ENCODE measurements around the gene GUCY2C.
"Not testable (repeated sequence)": the region's sequence is repeated elsewhere in the genome, so short reads cannot be mapped to it uniquely, and the experiment has no call there.

GUCY2C gene

DNA sequence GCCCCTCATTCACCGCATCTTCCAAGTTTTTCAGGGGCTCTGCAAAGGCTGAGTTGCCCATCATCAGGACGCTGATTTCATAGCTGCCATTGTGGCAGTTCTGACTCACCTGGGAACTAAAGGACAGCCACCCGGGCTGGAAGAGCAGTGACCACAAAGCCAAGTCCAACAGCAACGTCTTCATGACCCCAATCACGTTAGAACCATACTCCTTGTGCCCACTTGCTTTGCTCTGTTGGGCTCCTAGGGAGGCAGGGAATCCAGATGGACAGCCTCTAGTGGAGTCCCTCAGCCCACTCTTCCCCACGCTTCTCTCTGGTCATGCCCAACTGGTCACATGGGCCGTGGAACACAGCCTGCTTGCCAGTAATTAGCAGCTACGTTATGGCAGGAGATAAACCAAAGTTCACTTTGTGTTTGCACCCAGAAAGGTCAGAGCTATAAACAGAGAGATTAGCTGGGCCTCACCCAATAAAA lies at the start of gene GUCY2C:
Gene GUCY2C (minus strand): TSS at position 335 of the 477 bp plus-strand sequence. CDS start 151 bp downstream, at position 184.
- DNase-seq (ENCODE audit: low read depth in 2 of 2) = no peak

DNA sequence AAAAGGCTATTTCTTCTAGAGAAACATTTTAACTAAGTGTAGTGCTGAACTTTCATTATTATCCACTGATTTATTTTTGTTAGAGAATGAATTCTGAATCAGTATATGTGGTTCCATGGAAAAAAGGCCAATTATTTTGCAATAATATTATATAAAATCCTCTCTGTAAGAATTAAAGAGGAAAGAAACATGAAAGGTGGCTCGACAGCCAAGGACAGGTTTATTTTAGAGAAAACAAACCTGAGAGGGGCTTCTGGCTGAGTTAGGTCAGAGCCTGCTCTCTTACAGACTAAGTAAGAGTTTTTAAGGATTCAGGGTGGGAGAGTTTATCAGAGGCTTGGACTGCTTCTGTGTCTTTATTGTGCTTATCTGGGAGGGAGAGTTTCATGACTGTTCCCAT lies 46.7 kb upstream of the GUCY2C start:
- no peak for DNase-seq (ENCODE audit: low read depth in 2 of 2)

DNA sequence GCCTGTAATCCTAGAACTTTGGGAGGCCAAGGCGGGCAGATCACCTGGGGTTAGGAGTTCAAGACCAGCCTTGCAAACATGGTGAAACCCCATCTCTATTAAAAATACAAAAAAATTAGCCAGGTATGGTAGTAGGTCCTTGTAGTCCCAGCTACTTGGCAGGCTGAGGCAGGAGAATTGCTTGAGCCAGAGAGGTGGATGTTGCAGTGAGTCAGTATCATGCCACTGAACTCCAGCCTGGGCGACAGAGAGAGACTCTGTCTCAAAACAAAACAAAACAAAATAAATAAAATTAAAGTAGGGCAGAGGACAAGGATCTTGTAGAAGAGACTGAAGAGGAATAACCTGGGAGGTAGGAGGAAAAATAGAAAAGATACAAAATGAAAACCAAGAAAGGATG lies 45.5 kb upstream of the GUCY2C start:
- no peak for DNase-seq (ENCODE audit: low read depth in 2 of 2)

DNA sequence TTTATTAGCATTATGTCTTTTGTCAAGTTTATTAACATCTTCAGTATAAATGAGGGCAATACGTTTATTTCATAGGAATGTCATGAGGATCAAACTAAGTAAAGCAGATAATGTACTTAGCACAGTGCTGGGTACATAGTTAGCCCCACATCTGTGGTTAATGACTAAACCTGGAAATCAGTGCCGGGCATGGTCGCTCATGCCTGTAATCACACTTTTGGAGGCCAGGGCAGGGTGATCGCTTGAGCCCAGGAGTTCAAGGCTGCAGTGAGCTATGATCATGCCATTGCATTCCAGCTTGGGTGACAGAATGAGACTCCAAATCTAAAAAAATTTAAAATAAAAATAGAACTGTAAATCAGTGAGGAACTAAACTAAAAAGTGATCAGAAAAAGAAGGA lies 44.8 kb upstream of the GUCY2C start:
- DNase-seq (ENCODE audit: low read depth in 2 of 2) = no peak

DNA sequence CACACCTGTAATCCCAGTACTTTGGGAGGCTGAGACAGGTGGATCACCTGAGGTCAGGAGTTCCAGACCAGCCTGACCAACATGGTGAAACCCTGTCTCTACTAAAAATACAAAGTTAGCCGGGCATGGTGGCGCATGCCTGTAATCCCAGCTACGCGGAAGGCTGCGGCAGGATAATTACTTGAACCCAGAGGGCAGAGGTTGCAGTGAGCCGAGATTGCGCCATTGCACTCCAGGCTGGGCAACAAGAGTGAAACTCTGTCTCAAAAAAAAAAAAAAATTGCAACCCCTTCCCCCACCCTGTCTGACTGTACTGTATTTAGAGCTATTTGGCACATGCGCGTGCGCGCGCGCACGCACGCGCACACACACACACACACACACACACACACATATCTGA lies 40.0 kb upstream of the GUCY2C start:
- DNase-seq (ENCODE audit: low read depth in 2 of 2) = not testable (repeated sequence)

DNA sequence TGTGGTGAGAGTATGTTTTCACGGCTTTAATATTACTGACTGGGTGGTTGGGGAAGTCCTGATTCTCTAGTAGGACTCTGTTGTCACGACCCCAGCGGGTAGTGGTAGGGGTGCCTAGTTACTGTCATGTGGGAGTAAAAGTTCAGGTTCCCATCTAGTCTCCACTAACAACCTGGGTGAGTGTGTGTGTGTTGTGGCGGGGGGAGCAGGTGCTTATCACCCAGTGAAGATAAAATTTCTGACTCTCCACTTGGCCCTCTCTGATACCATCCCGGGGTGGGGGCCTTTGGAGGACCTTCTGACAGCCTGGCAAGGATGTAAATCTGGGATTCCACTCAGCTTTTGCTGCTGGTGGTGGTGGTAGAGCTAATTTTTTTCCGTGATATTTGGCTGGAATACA lies 35.4 kb upstream of the GUCY2C start:
- no peak for DNase-seq (ENCODE audit: low read depth in 2 of 2)

DNA sequence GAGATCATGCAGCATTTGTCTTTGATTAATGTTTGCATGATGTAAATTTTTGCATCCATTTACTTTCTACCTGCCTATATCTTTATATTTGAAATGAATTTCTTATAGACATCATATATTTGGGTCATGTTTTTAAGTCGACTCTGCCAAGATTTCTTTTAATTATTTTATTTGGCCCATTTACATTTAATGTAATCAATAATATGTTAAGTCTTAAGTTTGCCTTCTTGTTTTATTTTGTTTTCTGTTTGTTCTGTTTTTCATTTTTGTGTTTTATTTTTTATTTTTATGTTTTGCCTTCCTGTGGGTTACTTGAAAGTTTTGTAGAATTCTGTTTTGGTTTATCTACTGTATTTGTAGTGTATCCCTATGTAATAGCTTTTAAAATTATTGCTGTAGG lies 33.2 kb upstream of the GUCY2C start:
- DNase-seq (ENCODE audit: low read depth in 2 of 2) = no peak

DNA sequence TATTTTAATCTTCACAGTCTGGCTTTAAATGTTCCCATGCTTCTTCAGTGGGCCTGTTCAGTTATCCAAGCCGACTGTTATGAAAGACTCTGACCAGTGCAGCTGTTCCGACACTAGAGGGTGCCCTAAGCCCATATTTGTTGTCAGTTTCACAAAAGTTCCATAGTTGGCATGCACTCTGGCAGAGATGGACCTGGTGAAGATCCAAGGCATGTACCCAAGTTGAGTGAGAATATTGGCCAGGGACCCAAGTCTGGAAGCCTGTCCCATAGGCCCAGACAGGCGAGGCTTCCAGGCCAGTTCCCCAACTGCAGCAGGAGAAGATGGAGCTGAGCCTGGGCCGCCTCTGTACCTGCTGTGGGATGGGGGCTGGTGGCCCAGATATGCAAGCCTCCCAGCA lies 27.4 kb upstream of the GUCY2C start:
- DNase-seq (ENCODE audit: low read depth in 2 of 2) = peak; percentile 14 to 48

DNA sequence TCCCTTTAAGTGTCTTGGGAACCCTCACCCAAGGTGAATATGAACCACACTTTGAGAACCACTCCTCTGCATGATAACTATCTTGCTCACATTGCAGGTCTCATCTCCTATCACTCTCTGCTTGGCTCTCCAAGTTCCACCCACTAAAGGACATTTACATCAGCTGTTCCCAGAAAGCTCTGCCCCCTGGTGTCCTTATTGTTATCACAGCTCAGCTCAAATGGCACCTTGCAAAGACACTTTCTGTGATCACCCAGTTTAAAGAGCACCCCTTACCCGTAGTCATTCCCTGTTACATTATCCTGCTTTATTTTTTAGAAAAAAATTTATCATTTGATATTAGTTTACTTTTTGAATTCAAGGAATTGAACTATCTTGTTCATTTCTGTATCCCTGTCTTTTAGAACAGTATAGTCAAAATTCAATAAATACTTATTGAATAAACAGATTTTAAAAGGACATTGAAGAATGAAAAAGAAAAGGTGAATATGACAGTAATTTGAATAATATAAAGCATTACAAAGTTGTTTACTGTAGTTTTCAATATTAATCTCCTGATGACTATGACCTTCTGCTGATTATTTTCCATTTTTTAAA lies 20.5 kb upstream of the GUCY2C start:
- peak in 1 of 2 donors; percentile 33 for DNase-seq (ENCODE audit: low read depth in 2 of 2)

DNA sequence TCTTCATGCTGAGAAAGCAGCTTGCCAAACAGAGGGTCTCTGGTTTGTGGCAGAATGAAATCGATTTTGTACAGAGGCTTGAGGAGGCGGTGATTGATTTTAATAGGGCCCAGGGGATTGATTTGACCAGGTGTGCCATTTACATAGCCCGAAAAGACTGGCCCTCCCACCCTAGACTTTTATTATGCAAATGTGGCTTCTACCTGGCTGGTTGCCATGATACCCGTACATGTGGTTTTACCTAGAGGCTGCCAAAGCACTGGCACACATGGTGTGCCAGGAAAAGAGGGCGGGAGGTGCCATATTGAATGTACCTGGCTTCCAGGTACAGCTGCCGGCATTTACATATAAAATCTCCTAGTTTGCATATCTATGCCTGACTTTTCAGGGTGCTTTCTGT lies 18.0 kb upstream of the GUCY2C start:
- no peak for DNase-seq (ENCODE audit: low read depth in 2 of 2)

DNA sequence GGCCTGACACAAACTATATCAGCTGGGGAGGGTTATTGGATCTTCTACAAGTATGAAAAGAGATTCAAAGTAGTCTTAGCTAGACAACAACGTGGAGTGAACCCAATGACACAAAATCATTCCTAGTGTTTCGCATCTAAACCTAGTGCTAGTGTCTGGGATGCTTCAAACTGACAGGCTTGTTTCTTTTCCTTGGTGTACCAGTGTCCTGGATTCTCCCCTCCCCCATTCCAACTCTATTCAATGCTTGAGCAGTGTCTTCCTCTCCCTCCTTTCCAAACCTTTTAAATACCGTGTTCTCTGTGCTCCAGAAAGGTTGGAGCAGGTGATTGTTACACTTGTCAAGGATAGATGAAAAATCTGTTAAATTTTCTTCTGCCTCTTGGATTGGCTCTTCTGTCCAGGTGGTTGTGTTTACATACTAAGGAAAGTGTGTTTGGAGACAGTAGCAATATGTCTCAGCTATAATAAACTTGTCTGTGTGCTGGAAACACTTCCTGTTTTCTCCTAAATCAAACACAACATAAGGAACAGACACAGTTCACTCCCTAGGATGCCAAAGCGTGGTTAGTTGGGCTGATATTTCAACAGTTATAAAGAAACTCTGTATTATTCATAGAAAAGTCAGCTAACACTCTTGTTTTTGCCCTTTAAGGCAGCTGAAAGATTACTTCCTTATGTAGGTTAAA lies 14.4 kb upstream of the GUCY2C start:
- DNase-seq (ENCODE audit: low read depth in 2 of 2) = no peak

DNA sequence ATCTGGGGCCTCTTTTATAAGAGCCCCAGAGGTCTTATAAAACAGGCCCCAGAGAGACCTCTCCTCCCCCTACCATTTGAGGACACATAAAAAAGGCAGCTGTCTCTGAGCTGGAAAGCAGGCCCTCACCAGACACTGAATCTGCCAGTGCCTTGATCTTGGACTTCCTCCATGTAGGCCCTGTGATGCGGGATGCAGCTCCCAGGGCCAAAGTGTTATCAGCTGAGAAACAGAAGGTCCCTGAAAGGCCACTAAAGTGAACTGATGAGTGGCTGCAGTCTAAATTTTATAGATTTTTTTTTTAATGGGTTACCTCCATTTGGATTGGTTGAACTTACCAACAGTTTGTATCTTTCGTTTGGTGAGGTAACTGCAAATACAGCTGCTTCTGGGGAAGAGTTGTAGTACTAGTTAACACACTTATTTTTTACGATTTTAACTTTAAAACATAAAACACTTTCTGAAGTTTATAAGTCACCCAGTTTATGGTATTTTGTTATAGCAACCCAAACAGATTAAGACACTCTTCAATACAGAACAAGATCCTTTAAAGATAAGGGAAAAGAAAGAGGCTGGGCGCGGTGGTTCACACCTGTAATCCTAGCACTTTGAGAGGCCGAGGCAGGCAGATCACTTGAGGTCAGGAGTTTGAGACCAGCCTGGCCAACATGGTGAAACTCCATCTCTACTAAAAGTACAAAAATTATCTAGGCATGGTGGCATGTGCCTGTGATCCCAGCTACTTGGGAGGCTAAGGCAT lies 5.6 kb upstream of the GUCY2C start:
- no peak for DNase-seq (ENCODE audit: low read depth in 2 of 2)

DNA sequence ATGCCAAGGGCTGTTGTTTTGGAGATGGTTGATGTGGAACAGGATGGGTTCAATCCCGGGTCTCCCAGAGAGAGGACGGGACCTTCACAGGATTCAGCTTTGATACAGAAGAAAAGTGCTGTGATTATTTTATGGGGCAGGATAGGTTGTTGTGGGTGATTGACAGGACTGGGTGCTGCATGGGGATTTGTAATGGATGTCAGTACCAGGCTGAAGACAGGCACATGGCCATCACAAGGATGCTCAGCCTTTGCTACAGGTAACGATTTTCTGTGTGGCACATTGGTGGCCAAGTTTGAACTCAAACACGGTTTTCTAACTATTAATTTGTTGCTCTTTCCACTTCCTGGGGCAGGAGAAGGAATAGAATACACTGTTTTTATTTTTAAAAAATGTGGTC lies 4.5 kb upstream of the GUCY2C start:
- DNase-seq (ENCODE audit: low read depth in 2 of 2) = no peak

DNA sequence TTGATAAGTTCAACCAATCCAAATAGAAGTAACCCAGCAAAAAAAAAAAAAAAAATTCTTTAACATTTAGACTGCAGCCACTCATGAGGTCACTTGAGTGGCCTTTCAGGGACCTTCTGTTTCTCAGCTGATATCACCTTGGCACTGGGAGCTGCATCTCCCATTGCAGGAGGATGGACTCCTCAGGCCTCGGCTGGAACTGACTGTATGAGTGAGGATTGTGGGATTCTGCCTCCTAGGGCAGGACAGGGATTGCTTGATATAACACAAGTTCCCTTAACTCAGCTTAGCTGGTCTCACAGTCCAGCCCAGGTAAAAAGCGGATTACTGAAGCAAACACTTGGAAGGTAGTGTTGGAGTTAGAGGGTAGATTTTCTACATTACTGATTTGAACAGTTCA lies 3.5 kb upstream of the GUCY2C start:
- DNase-seq (ENCODE audit: low read depth in 2 of 2) = no peak

DNA sequence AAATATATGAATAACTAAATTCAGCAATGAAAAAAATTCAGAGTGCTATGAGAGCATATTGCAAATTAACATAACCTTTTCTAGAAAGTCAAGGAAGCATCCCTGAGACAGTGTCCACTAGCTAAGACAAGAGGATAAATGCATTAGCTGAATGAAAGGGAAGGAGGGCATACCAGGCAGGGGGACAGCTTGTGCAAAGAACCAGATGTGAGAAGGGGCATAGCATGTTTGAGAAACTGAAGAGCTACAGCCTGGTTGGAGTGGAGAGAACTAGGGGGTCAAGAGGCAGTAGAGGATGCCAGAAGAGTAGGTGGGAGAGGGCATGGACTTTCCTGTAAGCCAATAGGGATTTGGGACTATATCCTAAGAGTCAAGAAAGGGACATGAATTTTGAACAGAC lies 2.2 kb upstream of the GUCY2C start:
- DNase-seq (ENCODE audit: low read depth in 2 of 2) = no peak

DNA sequence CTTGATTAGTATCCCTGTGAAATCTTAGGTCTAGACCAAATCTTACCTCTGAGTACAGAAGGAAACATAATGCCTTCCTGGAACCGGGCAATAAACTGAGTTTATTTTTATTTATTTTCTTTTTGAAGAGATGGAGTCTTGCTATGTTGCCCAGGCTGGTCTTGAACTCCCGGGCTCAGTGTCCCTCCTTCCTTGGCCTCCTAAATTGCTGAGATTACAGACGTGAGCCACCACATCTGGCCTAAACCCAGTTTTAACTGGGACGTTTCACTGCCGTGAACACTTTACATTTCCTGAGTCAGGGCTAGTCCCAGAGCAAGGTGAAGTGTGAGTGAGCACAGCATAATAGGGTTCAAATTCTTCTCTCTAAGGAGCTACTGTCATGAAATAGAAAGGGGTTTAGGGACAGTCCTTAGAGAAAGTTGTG lies 671 bp downstream of the GUCY2C start:
- no peak for DNase-seq (ENCODE audit: low read depth in 2 of 2)

DNA sequence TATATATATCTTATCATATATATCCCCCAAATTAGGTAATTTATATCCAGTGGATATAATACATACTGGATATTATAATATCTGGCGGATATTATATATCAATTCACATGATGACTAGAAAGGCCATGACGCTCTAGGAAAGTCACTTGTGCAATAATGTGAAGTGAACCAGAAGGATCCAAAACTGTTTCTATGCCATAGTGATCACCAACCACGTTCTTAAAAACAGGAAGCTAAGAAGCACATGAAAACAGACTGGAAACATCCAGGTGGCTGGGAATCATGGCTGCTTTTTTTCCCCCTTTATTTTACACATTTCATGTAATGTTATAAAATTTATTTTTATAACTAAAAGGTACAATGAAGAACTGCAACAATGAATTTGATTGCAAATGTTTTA lies 1.4 kb downstream of the GUCY2C start:
- no peak for DNase-seq (ENCODE audit: low read depth in 2 of 2)

DNA sequence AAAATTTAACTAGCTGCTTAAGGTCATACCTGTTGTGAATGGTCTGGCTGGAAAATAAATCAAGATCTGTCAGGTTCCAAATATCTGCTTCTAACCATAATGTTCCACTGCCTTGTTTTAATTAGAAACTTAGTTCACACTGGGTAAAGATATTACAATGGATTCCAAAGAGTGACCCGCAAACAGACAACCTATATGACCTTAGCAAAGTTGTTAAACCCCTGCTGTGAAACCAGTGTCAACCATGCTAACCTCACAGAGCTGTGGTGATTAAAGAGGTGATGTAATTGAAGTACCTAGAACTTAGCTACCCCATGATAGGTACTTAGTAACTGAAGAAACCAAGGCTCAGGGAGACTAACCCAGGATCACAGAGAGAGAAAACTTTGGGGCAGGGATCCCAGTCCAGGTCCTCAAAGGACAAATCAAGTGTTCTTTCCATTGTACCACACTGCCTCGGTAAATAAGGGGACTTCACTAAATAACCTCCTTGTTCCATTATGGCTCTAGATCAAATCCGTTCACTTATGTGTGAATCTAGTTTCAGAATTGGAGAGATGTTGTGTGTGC lies 2.2 kb downstream of the GUCY2C start:
- no peak for DNase-seq (ENCODE audit: low read depth in 2 of 2)

DNA sequence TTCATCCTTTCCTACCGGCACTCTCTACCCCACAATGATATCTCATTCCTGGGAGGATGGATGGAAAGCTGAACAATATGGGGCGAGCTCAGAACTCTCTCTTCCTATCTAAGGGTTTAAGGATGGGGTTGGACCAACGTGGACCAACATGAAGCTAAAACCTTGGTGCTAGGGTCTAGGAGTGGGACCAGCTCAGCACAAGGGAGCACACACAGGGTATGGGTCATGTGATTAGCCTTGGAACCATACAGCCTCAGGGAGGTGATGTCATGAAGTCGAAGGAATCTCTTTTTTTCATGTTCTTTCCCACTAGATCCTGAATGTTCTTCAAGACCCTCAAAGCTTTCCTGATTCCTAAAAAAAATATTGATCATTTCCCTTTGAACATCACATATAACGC lies 3.3 kb downstream of the GUCY2C start:
- DNase-seq (ENCODE audit: low read depth in 2 of 2) = no peak

DNA sequence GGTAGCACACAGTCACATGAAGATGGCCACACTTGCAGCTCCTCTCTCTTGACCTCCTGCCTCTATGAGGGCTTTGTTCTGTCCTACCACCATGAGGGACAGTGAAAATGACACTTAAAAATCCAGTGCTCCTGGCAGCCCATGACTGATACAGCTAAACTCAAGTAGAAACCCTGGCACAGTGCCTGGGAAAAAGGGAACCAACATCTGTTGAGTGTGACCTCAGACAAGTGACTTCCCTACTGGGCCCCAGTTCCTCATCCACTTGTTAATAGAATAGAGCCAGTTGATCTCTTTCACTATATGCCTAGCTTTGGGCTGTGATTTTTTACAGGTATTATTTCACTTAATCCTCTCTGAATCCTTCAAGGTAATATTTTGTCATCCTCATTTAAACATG lies 4.8 kb downstream of the GUCY2C start:
- DNase-seq (ENCODE audit: low read depth in 2 of 2) = no peak

DNA sequence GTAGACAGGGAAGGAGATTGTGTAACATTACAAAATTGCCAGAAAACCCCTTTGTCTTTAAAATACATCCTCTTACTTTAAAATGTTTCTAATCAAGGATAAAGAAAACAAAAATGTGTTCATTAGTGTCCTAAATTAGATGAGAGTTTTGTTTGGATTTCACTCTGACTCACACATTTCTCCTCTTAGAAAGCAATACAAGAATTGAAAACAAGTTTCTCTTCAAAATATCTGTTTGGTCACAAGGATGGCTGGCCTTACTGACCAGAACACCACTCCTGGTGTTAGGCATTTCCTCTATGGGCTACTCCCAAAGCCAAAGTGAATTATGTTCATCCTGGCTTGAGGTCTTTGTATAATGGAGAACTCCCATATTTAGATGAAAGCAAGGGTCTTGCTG lies 6.4 kb downstream of the GUCY2C start:
- DNase-seq (ENCODE audit: low read depth in 2 of 2) = no peak

DNA sequence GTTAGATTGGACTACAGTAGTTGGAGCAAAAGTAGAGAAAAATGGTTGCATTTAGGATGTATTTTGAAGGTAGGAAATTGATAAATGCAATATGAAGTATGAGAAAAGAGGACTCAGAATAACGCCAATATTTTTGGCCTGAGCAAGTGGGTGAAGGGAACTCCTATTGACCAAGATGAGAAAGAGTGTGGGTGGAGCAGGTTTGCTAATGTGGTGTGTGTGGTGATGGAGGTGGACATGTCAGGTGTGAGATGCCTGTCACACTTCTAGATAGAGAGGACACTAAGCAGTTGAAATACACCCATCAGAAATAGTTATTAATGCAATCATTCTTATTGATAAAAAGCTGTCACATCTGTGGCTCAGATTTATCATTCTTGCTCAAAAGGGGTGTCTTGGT lies 7.3 kb downstream of the GUCY2C start:
- no peak for DNase-seq (ENCODE audit: low read depth in 2 of 2)

DNA sequence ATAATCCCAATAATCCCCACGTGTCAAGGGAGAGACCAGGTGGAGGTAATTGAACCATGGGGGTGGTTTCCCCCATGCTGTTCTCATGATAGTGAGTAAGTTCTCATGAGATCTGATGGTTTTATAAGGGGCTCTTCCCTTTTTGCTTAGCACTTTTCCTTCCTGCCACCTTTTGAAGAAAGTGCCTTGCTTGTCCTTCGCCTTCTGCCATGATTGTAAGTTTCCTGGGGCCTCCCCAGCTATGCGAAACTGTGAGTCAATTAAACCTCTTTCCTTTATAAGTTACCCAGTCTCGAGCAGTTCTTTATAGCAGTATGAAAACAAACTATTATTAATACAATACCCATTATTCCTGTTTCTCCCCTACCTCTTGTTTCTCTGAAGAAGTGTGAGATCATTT lies 14.2 kb downstream of the GUCY2C start:
- not testable (repeated sequence) for DNase-seq (ENCODE audit: low read depth in 2 of 2)
